ENCODE data around the gene IER5L.

- no peak for TF ChIP-seq CTCF (IDR thresholded peaks at IDR 0.05 in 8 of 11, conservative IDR thresholded peaks at IDR 0.05 in 3 of 11)
- TF ChIP-seq POLR2A (IDR thresholded peaks at IDR 0.05) = no peak
- TF ChIP-seq POLR2AphosphoS5 (IDR thresholded peaks at IDR 0.05) = no peak
Observed at GRCh38 chr9:129221979-129222635, 44.0 kb upstream of the IER5L start.
